SK-N-SH (cell line): ENCODE results near the gene BAD. TPM values are rescaled to one million over a fixed set of nuclear protein-coding genes. Genes with fewer than 3 reads are reported as not detected.
A peak's percentile ranks its signal among the peaks of the same experiment; 100 is the strongest.

Experiments used
- CTCF ChIA-PET: fragments of 300-600, 350-600 bp; formaldehyde crosslinking; extraction: SDS; loops from one replicate; lab custom pipeline; 2021; lab: Yijun Ruan, JAX
- POLR2A ChIA-PET: fragments of 350-600 bp; sonication (Branson Sonifier 250); formaldehyde crosslinking; extraction: SDS; loops from one replicate; lab custom pipeline; 2020; ENCODE audit warnings: antibody characterized with exemption, inconsistent platforms; lab: Yijun Ruan, JAX
- DNase-seq: peaks from one replicate; pipeline ENCODE4 v3.0.0; 2012
- H2AFZ ChIP-seq: fragments of 200-600 bp; sonication (generic); 2 replicates; pipeline ENCODE4 v1.8.1; 2016; ENCODE audit warnings: antibody characterized with exemption, mild to moderate bottlenecking, low read depth
- H3F3A ChIP-seq: fragments of 200-600 bp; sonication (generic); replicated peaks from 2 replicates; pipeline ENCODE3; 2016; ENCODE audit warnings: antibody characterized with exemption, mild to moderate bottlenecking; ENCODE audit not compliant: insufficient read depth
- H3K27ac ChIP-seq, 2 experiments: fragments of 200-500 bp in 1 of 2; fragments of 200-600 bp in 1 of 2; sonication (Bioruptor generic) in 1 of 2; sonication (generic), shearing (Covaris generic) in 1 of 2; 2 replicates each; pipeline versions ENCODE4 v1.5.1 to v1.6.1; 2014 to 2016; ENCODE audit warnings: low read depth in 2 of 2, inconsistent platforms in 1 of 2, low read length in 1 of 2, mild to moderate bottlenecking in 1 of 2, mixed read lengths in 1 of 2
- H3K27me3 ChIP-seq: fragments of 200-600 bp; sonication (generic), shearing (Covaris generic); 2 replicates; pipeline ENCODE4 v1.6.1; 2016; ENCODE audit warnings: mixed run types; ENCODE audit not compliant: insufficient read depth
- H3K36me3 ChIP-seq, 2 experiments: fragments of 200-500 bp in 1 of 2; fragments of 200-600 bp in 1 of 2; sonication (Bioruptor generic) in 1 of 2; sonication (generic) in 1 of 2; replicated peaks in 1 of 2; 2 replicates each; pipeline versions ENCODE3 to v1.5.1; 2014 to 2016; ENCODE audit warnings: low read length in 1 of 2, mild to moderate bottlenecking in 1 of 2; ENCODE audit not compliant: insufficient read depth in 2 of 2, control insufficient read depth in 1 of 2
- H3K4me1 ChIP-seq, 2 experiments: fragments of 200-500 bp in 1 of 2; fragments of 200-600 bp in 1 of 2; sonication (Bioruptor generic) in 1 of 2; sonication (generic), shearing (Covaris generic) in 1 of 2; 2 replicates each; pipeline versions ENCODE4 v1.5.1 to v1.6.1; 2014 to 2016; ENCODE audit warnings: low read depth in 1 of 2, low read length in 1 of 2, mixed run types in 1 of 2; ENCODE audit not compliant: insufficient read depth in 2 of 2, control insufficient read depth in 1 of 2
- H3K4me2 ChIP-seq: fragments of 200-600 bp; sonication (generic), shearing (Covaris generic); 2 replicates; pipeline ENCODE4 v1.6.1; 2017; ENCODE audit warnings: mixed run types
- H3K4me3 ChIP-seq, 2 experiments: fragments of 200-500 bp in 1 of 2; fragments of 200-600 bp in 1 of 2; sonication (Bioruptor generic) in 1 of 2; sonication (generic), shearing (Covaris generic) in 1 of 2; 2 replicates each; pipeline versions ENCODE4 v1.5.1 to v1.8.1; 2014 to 2016; ENCODE audit warnings: low read depth in 2 of 2, inconsistent platforms in 1 of 2, low read length in 1 of 2, mild to moderate bottlenecking in 1 of 2, mixed read lengths in 1 of 2, moderate library complexity in 1 of 2
- H3K79me2 ChIP-seq: fragments of 200-600 bp; sonication (generic); 2 replicates; pipeline ENCODE4 v1.8.1; 2017; ENCODE audit warnings: mild to moderate bottlenecking; ENCODE audit not compliant: insufficient read depth
- H3K9ac ChIP-seq: fragments of 200-600 bp; sonication (generic); 2 replicates; pipeline ENCODE4 v1.6.1; 2017; ENCODE audit warnings: mixed run types
- H3K9me2 ChIP-seq: fragments of 200-600 bp; sonication (generic); 2 replicates; pipeline ENCODE4 v1.6.1; 2017; ENCODE audit warnings: mixed run types
- H3K9me3 ChIP-seq: fragments of 200-600 bp; sonication (generic); 2 replicates; pipeline ENCODE4 v1.6.1; 2017; ENCODE audit warnings: mixed run types, mild to moderate bottlenecking, moderate library complexity
- H4K20me1 ChIP-seq: fragments of 200-600 bp; sonication (generic); 2 replicates; pipeline ENCODE4 v1.6.1; 2017; ENCODE audit warnings: mild to moderate bottlenecking, mixed run types; ENCODE audit not compliant: insufficient read depth
- EZH2phosphoT487 ChIP-seq: fragments of 200-600 bp; sonication (generic); IDR thresholded peaks from 2 replicates; pipeline ENCODE4 v1.6.1; 2017; ENCODE audit warnings: low read depth, mixed run types, mild to moderate bottlenecking, antibody characterized with exemption, moderate library complexity, borderline replicate concordance
- FOXM1 ChIP-seq: IDR thresholded peaks from 2 replicates; pipeline ENCODE4 v1.4.0; 2012; ENCODE audit warnings: low read depth, mild to moderate bottlenecking
- GATA2 ChIP-seq: sonication (generic); formaldehyde crosslinking; IDR thresholded peaks from 2 replicates; pipeline ENCODE4 v1.5.0; 2020; ENCODE audit warnings: mild to moderate bottlenecking, missing genetic modification reagents
- IRF3 ChIP-seq: fragments of 150-350 bp; IDR thresholded peaks from 2 replicates; pipeline ENCODE4 v1.6.1; 2016; ENCODE audit warnings: mild to moderate bottlenecking, low read depth, low read length
- JUND ChIP-seq: IDR thresholded peaks from 2 replicates; pipeline ENCODE4 v1.4.0; 2012
- MEF2A ChIP-seq: IDR thresholded peaks from 2 replicates; pipeline ENCODE4 v1.4.0; 2012; ENCODE audit warnings: low read depth, borderline replicate concordance
- MXI1 ChIP-seq: IDR thresholded peaks from 2 replicates; pipeline ENCODE4 v1.6.1; 2012; ENCODE audit warnings: mild to moderate bottlenecking, low read depth, low read length, improper control_type of control experiment
- POLR2AphosphoS5 ChIP-seq: IDR thresholded peaks from 2 replicates; pipeline ENCODE4 v1.6.1; 2012; ENCODE audit warnings: low read depth, low read length
- RAD21 ChIP-seq: IDR thresholded peaks from 2 replicates; pipeline ENCODE4 v1.6.1; 2012; ENCODE audit warnings: mild to moderate bottlenecking, low read length
- SIN3A ChIP-seq: IDR thresholded peaks from 2 replicates; pipeline ENCODE4 v1.6.1; 2012; ENCODE audit warnings: low read depth, mild to moderate bottlenecking, low read length, moderate library complexity, borderline replicate concordance
- USF1 ChIP-seq: IDR thresholded peaks from 2 replicates; pipeline ENCODE4 v1.4.0; 2012; ENCODE audit warnings: low read depth, borderline replicate concordance
- WGBS: methylation state at CpG from one replicate; pipeline ENCODE4 v1.1.6; 2017; ENCODE audit warnings: low lambda C conversion rate; 5-methylcytosine and 5-hydroxymethylcytosine counted together
- polyA plus RNA-seq, 3 experiments: library from polyadenylated mRNA; depleted of rRNA; stranded (reverse); fragments of >200 nt; gene quantifications; 2 replicates each; pipeline ENCODE4 v1.2.3, GENCODE V29; 2012

BAD gene
- polyA plus RNA-seq, 1 of the 3 experiments (the other 2 are of a cell fraction): 80.9 TPM

- Histone ChIP-seq H2AFZ (no peak overlapping the region), H3K27me3 (no peaks in the 10 kb centered on the region), H3K79me2 (peaks cover 19% of the 10 kb centered on the region), H3K9me2 (no peaks in the 10 kb centered on the region), H3K27ac (peak overlapping the region in 1 of 2 experiments; percentile 83; a peak in 2 of 4 replicates), H3F3A (peaks cover 32% of the 10 kb centered on the region), H4K20me1 (no peaks in the 10 kb centered on the region), H3K9ac (peak overlapping the region; percentile 63), H3K4me2 (peak overlapping the region; percentile 89), H3K36me3 (peaks cover 0 to 18% of the 10 kb centered on the region in 2 experiments), H3K4me3 (peak overlapping the region; percentile 63 to 66), H3K4me1 (peaks cover 11 to 42% of the 10 kb centered on the region in 2 experiments; a peak in 2 of 4 replicates), H3K9me3 (no peaks in the 10 kb centered on the region)
- POLR2A ChIA-PET: interaction anchor here (0.6 kb wide), 1 partner anchor 1380 kb away, joined by 3 read pairs; no protein-coding TSS in a partner anchor
- 6% methylated on average over 10 of the region's 80 CpGs for WGBS
- CTCF ChIA-PET: interaction anchor here (1.1 to 3.4 kb wide), 5 partner anchors 16 to 69 kb away, joined by 4 to 15 read pairs (median 6); partner anchors contain the start of gene PLCB3
- no peak for TF ChIP-seq GATA2 (CRISPR knock-in tag)
- no peak for TF ChIP-seq RAD21
- peak; percentile 60 for TF ChIP-seq MXI1
- TF ChIP-seq SIN3A: peak; percentile 42; the same call in 1 of the 2 replicates
- peak; percentile 20; the same call in 1 of the 2 replicates for TF ChIP-seq POLR2AphosphoS5
- DNase-seq: peak; percentile 79
Measured at GRCh38 chr11:64234647-64235379, 49.7 kb downstream of the BAD start.

- peak within 1 kb of the TSS in 1 of 2 experiments; percentile 83; a peak in 2 of 4 replicates for H3K27ac ChIP-seq
- H3K4me3 ChIP-seq: peak within 1 kb of the TSS; percentile 69 to 70
- no peaks in the 10 kb centered on the region for H4K20me1 ChIP-seq
- H3K79me2 ChIP-seq: peaks cover 20% of the 10 kb centered on the region
- peak; percentile 92 for DNase-seq
- peaks cover 31% of the 10 kb centered on the region for H3F3A ChIP-seq
- no peaks in the 10 kb centered on the region for H3K27me3 ChIP-seq
- no peak within 1 kb of the TSS for H2AFZ ChIP-seq
- H3K9me2 ChIP-seq: no peaks in the 10 kb centered on the region
- 17% methylated on average over 9 of the region's 62 CpGs for WGBS
- ChIA-PET POLR2A (interaction anchor here (0.6 to 0.7 kb wide), 3 partner anchors 28 to 1381 kb away, joined by 3 to 4 read pairs (median 3); partner anchors contain the start of gene FERMT3), CTCF (interaction anchor here (1.0 to 3.4 kb wide), 4 partner anchors 13 to 70 kb away, joined by 3 to 15 read pairs (median 6); partner anchors contain the start of genes PLCB3 and PPP1R14B)
- H3K9me3 ChIP-seq: no peaks in the 10 kb centered on the region
- TF ChIP-seq EZH2phosphoT487 (no peak), USF1 (peak; percentile 61; the same call in 1 of the 2 replicates), JUND (no peak), POLR2AphosphoS5 (peak; percentile 38; the same call in 1 of the 2 replicates), FOXM1 (no peak), MEF2A (no peak), IRF3 (no peak)
- H3K36me3 ChIP-seq: peaks cover 0 to 20% of the 10 kb centered on the region in 2 experiments
- peaks cover 11 to 47% of the 10 kb centered on the region in 2 experiments; a peak in 2 of 4 replicates for H3K4me1 ChIP-seq
- H3K9ac ChIP-seq: peak within 1 kb of the TSS; percentile 66
- peak within 1 kb of the TSS; percentile 91 for H3K4me2 ChIP-seq
Measured at GRCh38 chr11:64233913-64234586, 50.4 kb downstream of the BAD start, which contains the start of gene VEGFB. Gene VEGFB (plus strand): TSS chr11:64234584. CDS start chr11:64234834, 250 bp downstream.
